Activated naive CD4-positive, alpha-beta T cell treated with anti-CD3 and anti-CD28 coated beads, Interleukin-2, amount 50 U/mL, for 24 hours (primary cell): ENCODE measurements around the gene CHKA.

ENCODE experiments used
- H3K27ac Mint-ChIP-seq: one replicate; pipeline ENCODE4 v1.8.0; 2021; ENCODE audit warnings: mild to moderate bottlenecking, mixed read lengths
- H3K27me3 Mint-ChIP-seq: one replicate; pipeline ENCODE4 v1.8.0; 2021; ENCODE audit warnings: mixed read lengths
- H3K36me3 Mint-ChIP-seq: one replicate; pipeline ENCODE4 v1.8.0; 2021; ENCODE audit warnings: mixed read lengths
- H3K4me1 Mint-ChIP-seq: one replicate; pipeline ENCODE4 v1.8.0; 2021; ENCODE audit warnings: mixed read lengths
- H3K4me3 Mint-ChIP-seq: one replicate; pipeline ENCODE4 v1.8.0; 2021; ENCODE audit warnings: mild to moderate bottlenecking, mixed read lengths
- H3K9me3 Mint-ChIP-seq: one replicate; pipeline ENCODE4 v1.8.0; 2021; ENCODE audit warnings: mixed read lengths

Gene CHKA

GRCh38 chr11:68014157-68014946, 106.8 kb downstream of the CHKA start:
- Mint-ChIP-seq H3K4me1 (peaks cover 4% of the 10 kb centered on the region), H3K27ac (no peak overlapping the region)

GRCh38 chr11:68013611-68014156, 107.5 kb downstream of the CHKA start:
- no peaks in the 10 kb centered on the region for H3K27me3 Mint-ChIP-seq
- no peaks in the 10 kb centered on the region for H3K9me3 Mint-ChIP-seq
- H3K36me3 Mint-ChIP-seq, result no peaks in the 10 kb centered on the region
- H3K4me1 Mint-ChIP-seq, result peaks cover 9% of the 10 kb centered on the region
- no peak overlapping the region for H3K4me3 Mint-ChIP-seq
- H3K27ac Mint-ChIP-seq, result no peak overlapping the region

More at GRCh38 chr11:68014157-68014946, 106.8 kb downstream of the CHKA start:
- Mint-ChIP-seq H3K36me3 (no peaks in the 10 kb centered on the region), H3K9me3 (no peaks in the 10 kb centered on the region), H3K4me3 (no peak overlapping the region), H3K27me3 (no peaks in the 10 kb centered on the region)

GRCh38 chr11:68012843-68013610, 108.2 kb downstream of the CHKA start:
- Mint-ChIP-seq H3K27ac (no peak overlapping the region), H3K4me1 (peaks cover 10% of the 10 kb centered on the region), H3K9me3 (no peaks in the 10 kb centered on the region), H3K27me3 (no peaks in the 10 kb centered on the region), H3K4me3 (no peak overlapping the region), H3K36me3 (no peaks in the 10 kb centered on the region)

GRCh38 chr11:68012044-68012842, 108.9 kb downstream of the CHKA start:
- Mint-ChIP-seq H3K4me3 (no peak overlapping the region), H3K27me3 (no peaks in the 10 kb centered on the region), H3K4me1 (peaks cover 10% of the 10 kb centered on the region), H3K9me3 (no peaks in the 10 kb centered on the region), H3K27ac (no peak overlapping the region), H3K36me3 (no peaks in the 10 kb centered on the region)

GRCh38 chr11:68011051-68011943, 109.9 kb downstream of the CHKA start:
- Mint-ChIP-seq H3K9me3 (no peaks in the 10 kb centered on the region), H3K27ac (peak overlapping the region; percentile 17), H3K4me3 (no peak overlapping the region)

GRCh38 chr11:68010090-68011041, 110.8 kb downstream of the CHKA start, which contains the start of gene ALDH3B1:
TSS of gene ALDH3B1 (plus strand) at chr11:68010327. CDS start at chr11:68015298, 4,971 bp downstream.
- no peak within 1 kb of the TSS for H3K4me3 Mint-ChIP-seq

More at GRCh38 chr11:68011051-68011943, 109.9 kb downstream of the CHKA start:
- H3K4me1 Mint-ChIP-seq, result peaks cover 10% of the 10 kb centered on the region
- no peaks in the 10 kb centered on the region for H3K36me3 Mint-ChIP-seq
- no peaks in the 10 kb centered on the region for H3K27me3 Mint-ChIP-seq

GRCh38 chr11:68009391-68010089, 111.6 kb downstream of the CHKA start:
- H3K4me3 Mint-ChIP-seq, result no peak overlapping the region
- H3K27me3 Mint-ChIP-seq, result no peaks in the 10 kb centered on the region
- H3K4me1 Mint-ChIP-seq, result peaks cover 15% of the 10 kb centered on the region
- H3K9me3 Mint-ChIP-seq, result no peaks in the 10 kb centered on the region
- H3K36me3 Mint-ChIP-seq, result no peaks in the 10 kb centered on the region
- H3K27ac Mint-ChIP-seq, result no peak overlapping the region

More at GRCh38 chr11:68010090-68011041, 110.8 kb downstream of the CHKA start, which contains the start of gene ALDH3B1:
- Mint-ChIP-seq H3K36me3 (no peaks in the 10 kb centered on the region), H3K4me1 (peaks cover 10% of the 10 kb centered on the region), H3K27ac (no peak within 1 kb of the TSS), H3K9me3 (no peaks in the 10 kb centered on the region), H3K27me3 (no peaks in the 10 kb centered on the region)

- H3K27ac Mint-ChIP-seq, result no peak overlapping the region
- H3K27me3 Mint-ChIP-seq, result no peaks in the 10 kb centered on the region
- H3K9me3 Mint-ChIP-seq, result no peaks in the 10 kb centered on the region
- peaks cover 16% of the 10 kb centered on the region for H3K4me1 Mint-ChIP-seq
- no peak overlapping the region for H3K4me3 Mint-ChIP-seq
- no peaks in the 10 kb centered on the region for H3K36me3 Mint-ChIP-seq
Observed at GRCh38 chr11:68008381-68009337, 112.5 kb downstream of the CHKA start.

- H3K9me3 Mint-ChIP-seq, result no peaks in the 10 kb centered on the region
- H3K27ac Mint-ChIP-seq, result no peak overlapping the region
- no peaks in the 10 kb centered on the region for H3K36me3 Mint-ChIP-seq
- no peaks in the 10 kb centered on the region for H3K27me3 Mint-ChIP-seq
- H3K4me3 Mint-ChIP-seq, result no peak overlapping the region
- H3K4me1 Mint-ChIP-seq, result peaks cover 19% of the 10 kb centered on the region
Observed at GRCh38 chr11:68007498-68008380, 113.4 kb downstream of the CHKA start.

GRCh38 chr11:68006606-68007166, 114.5 kb downstream of the CHKA start:
- Mint-ChIP-seq H3K27me3 (no peaks in the 10 kb centered on the region), H3K36me3 (no peaks in the 10 kb centered on the region), H3K27ac (no peak overlapping the region), H3K4me3 (no peak overlapping the region), H3K9me3 (no peaks in the 10 kb centered on the region), H3K4me1 (peaks cover 26% of the 10 kb centered on the region)
